ENCODE measurements around the gene RAI14.

- no peak for TF ChIP-seq CTCF (IDR thresholded peaks at IDR 0.05; ENCODE audit: low read length)
- no peak for TF ChIP-seq EZH2 (optimal IDR thresholded peaks at IDR 0.05; ENCODE audit: low read depth, low read length)
- TF ChIP-seq EZH2phosphoT487 (IDR thresholded peaks at IDR 0.05; ENCODE audit: low read length), result no peak
Measured at GRCh38 chr5:34865091-34865490, 209.0 kb downstream of the RAI14 start.

All from MM.1S (cell line).